Neural cell (in vitro differentiated cells): ENCODE data around the gene NCAPD3. TPM values are rescaled to one million over a fixed set of nuclear protein-coding genes. Genes with fewer than 3 reads are reported as not detected.

Experiments
- H2AFZ ChIP-seq: fragments of 200-600, 300-800 bp; sonication (generic), shearing (Covaris generic); 2 replicates; pipeline ENCODE4 v1.6.0; 2014; ENCODE audit warnings: low read depth, mild to moderate bottlenecking, antibody characterized with exemption, low read length, moderate library complexity
- H3F3A ChIP-seq: fragments of 200-600 bp; shearing (Covaris generic); 2 replicates; pipeline ENCODE4 v1.6.1; 2016; ENCODE audit warnings: mild to moderate bottlenecking, moderate library complexity, mixed read lengths, antibody characterized with exemption, low read length; ENCODE audit not compliant: insufficient read depth, poor library complexity, severe bottlenecking
- H3K27ac ChIP-seq: fragments of 200-600, 300-800 bp; sonication (generic), shearing (Covaris generic); 2 replicates; pipeline ENCODE4 v1.5.1; 2014; ENCODE audit warnings: mild to moderate bottlenecking, low read length, moderate library complexity
- H3K27me3 ChIP-seq: fragments of 300-800, 200-600 bp; sonication (generic), shearing (Covaris generic); 2 replicates; pipeline ENCODE4 v1.6.0; 2014; ENCODE audit warnings: mild to moderate bottlenecking, low read depth, low read length, moderate library complexity; ENCODE audit not compliant: insufficient read depth
- H3K36me3 ChIP-seq: fragments of 300-800, 200-600 bp; sonication (generic), shearing (Covaris generic); 2 replicates; pipeline ENCODE4 v1.5.1; 2014; ENCODE audit warnings: mild to moderate bottlenecking, antibody characterized with exemption, low read length, moderate library complexity; ENCODE audit not compliant: insufficient read depth
- H3K4me2 ChIP-seq: fragments of 300-800, 200-600 bp; sonication (generic), shearing (Covaris generic); 2 replicates; pipeline ENCODE4 v1.6.0; 2014; ENCODE audit warnings: mild to moderate bottlenecking, low read length
- H3K4me3 ChIP-seq: fragments of 300-800, 200-600 bp; sonication (generic), shearing (Covaris generic); 2 replicates; pipeline ENCODE4 v1.5.1; 2014; ENCODE audit warnings: mild to moderate bottlenecking, low read length, moderate library complexity
- H3K79me2 ChIP-seq: fragments of 200-600 bp; shearing (Covaris generic); replicated peaks from 2 replicates; pipeline ENCODE4 v1.6.0; 2014; ENCODE audit warnings: mild to moderate bottlenecking, low read length, moderate library complexity; ENCODE audit not compliant: insufficient read depth
- H3K9ac ChIP-seq: fragments of 300-800, 200-600 bp; sonication (generic), shearing (Covaris generic); 2 replicates; pipeline ENCODE4 v1.6.1; 2016; ENCODE audit warnings: mild to moderate bottlenecking, low read length, mixed read lengths
- H3K9me2 ChIP-seq: fragments of 200-600 bp; shearing (Covaris generic); 2 replicates; pipeline ENCODE4 v1.6.1; 2016; ENCODE audit warnings: mild to moderate bottlenecking, low read length, mixed read lengths; ENCODE audit not compliant: insufficient read depth
- H3K9me3 ChIP-seq: fragments of 200-600, 300-800 bp; sonication (generic), shearing (Covaris generic); 2 replicates; pipeline ENCODE4 v1.6.1; 2016; ENCODE audit warnings: mild to moderate bottlenecking, mixed run types, low read length, moderate library complexity, mixed read lengths
- H4K20me1 ChIP-seq: fragments of 200-600 bp; shearing (Covaris generic); 2 replicates; pipeline ENCODE4 v1.6.1; 2016; ENCODE audit warnings: mild to moderate bottlenecking, mixed run types; ENCODE audit not compliant: insufficient read depth
- EP300 ChIP-seq: fragments of 450-650 bp; conservative IDR thresholded peaks from 2 replicates; pipeline ENCODE4 v1.6.1; 2014; ENCODE audit warnings: antibody characterized with exemption, mild to moderate bottlenecking, moderate library complexity; ENCODE audit not compliant: poor library complexity, severe bottlenecking
- EZH2 ChIP-seq: fragments of 200-600, 300-800 bp; shearing (Covaris generic), sonication (generic); IDR thresholded peaks from 2 replicates; pipeline ENCODE4 v1.6.1; 2014; ENCODE audit warnings: antibody characterized with exemption, low read length, borderline replicate concordance, mild to moderate bottlenecking; ENCODE audit not compliant: insufficient read depth, poor library complexity, severe bottlenecking
- MXI1 ChIP-seq: fragments of 450-650 bp; conservative IDR thresholded peaks from 2 replicates; pipeline ENCODE4 v1.6.1; 2014; ENCODE audit warnings: antibody characterized with exemption, mild to moderate bottlenecking; ENCODE audit not compliant: poor library complexity, severe bottlenecking
- POLR2AphosphoS5 ChIP-seq: IDR thresholded peaks from 2 replicates; pipeline ENCODE4 v1.6.1; 2012
- RAD21 ChIP-seq: fragments of 450-650 bp; conservative IDR thresholded peaks from 2 replicates; pipeline ENCODE4 v1.6.1; 2014; ENCODE audit warnings: antibody characterized with exemption, mild to moderate bottlenecking, moderate library complexity
- REST ChIP-seq: IDR thresholded peaks from 2 replicates; pipeline ENCODE4 v1.6.1; 2012; ENCODE audit warnings: borderline replicate concordance
- SMC3 ChIP-seq: fragments of 450-650 bp; conservative IDR thresholded peaks from 2 replicates; pipeline ENCODE4 v1.6.1; 2014; ENCODE audit warnings: antibody characterized with exemption, mild to moderate bottlenecking, moderate library complexity; ENCODE audit not compliant: poor library complexity
- TAF1 ChIP-seq: IDR thresholded peaks from 2 replicates; pipeline ENCODE4 v1.6.1; 2012; ENCODE audit warnings: low read depth
- polyA minus RNA-seq: library from RNA; depleted of rRNA, polyadenylated mRNA; stranded (reverse); fragments of >200 nt; gene quantifications from 2 replicates; pipeline ENCODE4 v1.2.3, GENCODE V29; 2014
- polyA plus RNA-seq: library from polyadenylated mRNA; depleted of rRNA; stranded (reverse); fragments of >200 nt; gene quantifications from 2 replicates; pipeline ENCODE4 v1.2.3, GENCODE V29; 2014
- TF ChIP-seq, protein P1 (sequence below): fragments of 450-650 bp; IDR thresholded peaks from 2 replicates; pipeline ENCODE4 v1.5.1; 2014; ENCODE audit warnings: antibody characterized with exemption, mild to moderate bottlenecking, moderate library complexity; ENCODE audit not compliant: poor library complexity, severe bottlenecking

The NCAPD3 gene, protein sequence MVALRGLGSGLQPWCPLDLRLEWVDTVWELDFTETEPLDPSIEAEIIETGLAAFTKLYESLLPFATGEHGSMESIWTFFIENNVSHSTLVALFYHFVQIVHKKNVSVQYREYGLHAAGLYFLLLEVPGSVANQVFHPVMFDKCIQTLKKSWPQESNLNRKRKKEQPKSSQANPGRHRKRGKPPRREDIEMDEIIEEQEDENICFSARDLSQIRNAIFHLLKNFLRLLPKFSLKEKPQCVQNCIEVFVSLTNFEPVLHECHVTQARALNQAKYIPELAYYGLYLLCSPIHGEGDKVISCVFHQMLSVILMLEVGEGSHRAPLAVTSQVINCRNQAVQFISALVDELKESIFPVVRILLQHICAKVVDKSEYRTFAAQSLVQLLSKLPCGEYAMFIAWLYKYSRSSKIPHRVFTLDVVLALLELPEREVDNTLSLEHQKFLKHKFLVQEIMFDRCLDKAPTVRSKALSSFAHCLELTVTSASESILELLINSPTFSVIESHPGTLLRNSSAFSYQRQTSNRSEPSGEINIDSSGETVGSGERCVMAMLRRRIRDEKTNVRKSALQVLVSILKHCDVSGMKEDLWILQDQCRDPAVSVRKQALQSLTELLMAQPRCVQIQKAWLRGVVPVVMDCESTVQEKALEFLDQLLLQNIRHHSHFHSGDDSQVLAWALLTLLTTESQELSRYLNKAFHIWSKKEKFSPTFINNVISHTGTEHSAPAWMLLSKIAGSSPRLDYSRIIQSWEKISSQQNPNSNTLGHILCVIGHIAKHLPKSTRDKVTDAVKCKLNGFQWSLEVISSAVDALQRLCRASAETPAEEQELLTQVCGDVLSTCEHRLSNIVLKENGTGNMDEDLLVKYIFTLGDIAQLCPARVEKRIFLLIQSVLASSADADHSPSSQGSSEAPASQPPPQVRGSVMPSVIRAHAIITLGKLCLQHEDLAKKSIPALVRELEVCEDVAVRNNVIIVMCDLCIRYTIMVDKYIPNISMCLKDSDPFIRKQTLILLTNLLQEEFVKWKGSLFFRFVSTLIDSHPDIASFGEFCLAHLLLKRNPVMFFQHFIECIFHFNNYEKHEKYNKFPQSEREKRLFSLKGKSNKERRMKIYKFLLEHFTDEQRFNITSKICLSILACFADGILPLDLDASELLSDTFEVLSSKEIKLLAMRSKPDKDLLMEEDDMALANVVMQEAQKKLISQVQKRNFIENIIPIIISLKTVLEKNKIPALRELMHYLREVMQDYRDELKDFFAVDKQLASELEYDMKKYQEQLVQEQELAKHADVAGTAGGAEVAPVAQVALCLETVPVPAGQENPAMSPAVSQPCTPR (N-terminal part only)
- polyA plus RNA-seq, result 11.9 and 13.5 TPM in 2 replicates
- 29.0 and 31.3 TPM in 2 replicates for polyA minus RNA-seq

DNA sequence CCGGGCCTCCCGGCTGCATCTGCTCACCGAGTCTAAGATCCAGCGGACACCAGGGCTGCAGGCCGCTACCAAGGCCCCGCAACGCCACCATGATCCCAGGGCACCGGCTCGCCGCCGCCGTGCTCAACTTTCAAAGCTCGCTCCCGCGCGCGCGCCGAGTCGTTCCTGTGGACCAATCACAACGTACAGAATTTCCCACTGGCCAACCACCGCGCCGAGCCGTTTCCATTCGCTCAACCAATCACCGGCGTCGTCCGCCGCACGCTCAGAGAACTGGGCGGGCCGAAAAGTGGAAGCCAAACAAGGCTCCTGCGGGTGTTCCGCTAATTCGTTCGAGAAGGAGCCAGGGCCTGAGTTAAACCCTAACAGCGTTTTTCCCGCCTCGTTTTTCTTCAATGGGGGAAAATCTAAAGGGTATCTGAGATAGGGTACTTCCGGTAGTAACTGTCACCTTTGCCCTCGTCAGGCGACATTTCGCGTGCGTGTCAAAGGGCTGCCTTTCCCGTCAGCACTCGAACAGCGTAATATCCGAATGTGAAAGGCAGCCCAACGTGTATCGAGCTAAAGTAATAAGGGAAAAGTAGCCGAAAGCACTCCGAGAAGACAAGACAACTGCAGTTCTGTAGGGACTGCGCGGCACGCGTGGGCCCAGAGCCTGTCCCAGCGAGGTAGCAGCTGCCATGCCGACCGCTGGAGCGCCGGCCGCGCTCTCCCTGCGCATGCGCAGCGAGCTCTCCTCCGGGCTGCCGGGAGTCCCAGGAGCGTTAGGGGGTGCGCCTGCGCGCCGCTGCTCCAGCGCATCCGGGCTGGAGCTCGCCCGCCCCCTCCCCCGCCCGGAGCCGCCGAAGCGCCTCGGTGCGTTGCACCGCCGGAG lies at the start of gene NCAPD3, which contains the start of gene VPS26B:
Gene NCAPD3, minus strand, starts transcription at position 132 of the 874 bp plus-strand sequence. Its CDS starts 41 bp downstream, at position 91.
Gene VPS26B, plus strand, starts transcription at position 836 of the 874 bp plus-strand sequence. CDS start 452 bp downstream, outside the sequence.
- Histone ChIP-seq H3K9me2 (no peaks in the 10 kb centered on the region), H3K9me3 (no peaks in the 10 kb centered on the region), H3K36me3 (no peaks in the 10 kb centered on the region), H3K27ac (peak within 1 kb of the TSS; percentile 86), H3F3A (no peaks in the 10 kb centered on the region), H3K27me3 (no peaks in the 10 kb centered on the region), H3K4me2 (peak within 1 kb of the TSS; percentile 89), H3K4me3 (peak within 1 kb of the TSS; percentile 99), H3K79me2 (peaks cover 46% of the 10 kb centered on the region), H3K9ac (peak within 1 kb of the TSS; percentile 93), H4K20me1 (no peaks in the 10 kb centered on the region), H2AFZ (peak within 1 kb of the TSS; percentile 97)
- no peak for TF ChIP-seq REST
- TF ChIP-seq TAF1, result peak; percentile 35
- TF ChIP-seq SMC3, result peak; percentile 27
- TF ChIP-seq, protein P1, sequence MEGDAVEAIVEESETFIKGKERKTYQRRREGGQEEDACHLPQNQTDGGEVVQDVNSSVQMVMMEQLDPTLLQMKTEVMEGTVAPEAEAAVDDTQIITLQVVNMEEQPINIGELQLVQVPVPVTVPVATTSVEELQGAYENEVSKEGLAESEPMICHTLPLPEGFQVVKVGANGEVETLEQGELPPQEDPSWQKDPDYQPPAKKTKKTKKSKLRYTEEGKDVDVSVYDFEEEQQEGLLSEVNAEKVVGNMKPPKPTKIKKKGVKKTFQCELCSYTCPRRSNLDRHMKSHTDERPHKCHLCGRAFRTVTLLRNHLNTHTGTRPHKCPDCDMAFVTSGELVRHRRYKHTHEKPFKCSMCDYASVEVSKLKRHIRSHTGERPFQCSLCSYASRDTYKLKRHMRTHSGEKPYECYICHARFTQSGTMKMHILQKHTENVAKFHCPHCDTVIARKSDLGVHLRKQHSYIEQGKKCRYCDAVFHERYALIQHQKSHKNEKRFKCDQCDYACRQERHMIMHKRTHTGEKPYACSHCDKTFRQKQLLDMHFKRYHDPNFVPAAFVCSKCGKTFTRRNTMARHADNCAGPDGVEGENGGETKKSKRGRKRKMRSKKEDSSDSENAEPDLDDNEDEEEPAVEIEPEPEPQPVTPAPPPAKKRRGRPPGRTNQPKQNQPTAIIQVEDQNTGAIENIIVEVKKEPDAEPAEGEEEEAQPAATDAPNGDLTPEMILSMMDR, result no peak
- TF ChIP-seq RAD21, result no peak
- no peak for TF ChIP-seq EZH2
- TF ChIP-seq MXI1, result peak; percentile 100
- peak; percentile 87 for TF ChIP-seq POLR2AphosphoS5
- peak; percentile 61 for TF ChIP-seq EP300
